PC-3 (cell line): ENCODE data around the gene DQX1. TPM values are rescaled to one million over a fixed set of nuclear protein-coding genes. Genes with fewer than 3 reads are reported as not detected.

Source experiments
- ATAC-seq: fragments of 200-7000 bp; cut with Tn5 transposase; 2 replicates; pipeline ENCODE4 v1.9.1; 2020; ENCODE audit warnings: mild to moderate bottlenecking, moderate library complexity
- BruUV-seq: library from RNA; stranded (reverse); fragments of 400-500 nt; replicated peaks from 2 replicates; lab custom pipeline; 2021; lab: Mats Ljungman, UMichigan
- CTCF ChIA-PET: fragments of 300-600 bp; sonication (Branson Sonifier 250); formaldehyde crosslinking; loops from one replicate; lab custom pipeline; 2022; ENCODE audit warnings: antibody characterized with exemption; lab: Charles Lee
- POLR2A ChIA-PET: fragments of 300-600 bp; sonication (Branson Sonifier 250); formaldehyde crosslinking; loops from one replicate; lab custom pipeline; 2022; ENCODE audit warnings: antibody characterized with exemption; ENCODE audit not compliant: unreplicated experiment; lab: Charles Lee
- DNase-seq: peaks from one replicate; pipeline ENCODE4 v3.0.0-alpha.2; 2015
- H2AFZ ChIP-seq: fragments of 300-600 bp; sonication (generic); 2 replicates; pipeline ENCODE4 v1.6.0; 2016; ENCODE audit warnings: antibody characterized with exemption, low read length
- H3F3A ChIP-seq: fragments of 300-600 bp; sonication (generic); one replicate; pipeline ENCODE4 v1.6.0; 2017; ENCODE audit warnings: antibody characterized with exemption, low read length, control low read depth, mild to moderate bottlenecking; ENCODE audit not compliant: unreplicated experiment
- H3K27ac ChIP-seq: fragments of 300-600 bp; sonication (generic); 2 replicates; pipeline ENCODE4 v1.5.1; 2016; ENCODE audit warnings: mild to moderate bottlenecking, low read length
- H3K27me3 ChIP-seq: fragments of 300-600 bp; sonication (generic); 2 replicates; pipeline ENCODE4 v1.6.1; 2016; ENCODE audit warnings: low read length, mixed read lengths
- H3K36me3 ChIP-seq: fragments of 300-600 bp; sonication (generic); 2 replicates; pipeline ENCODE4 v1.6.1; 2016; ENCODE audit warnings: low read depth, mixed run types, low read length, mixed read lengths
- H3K4me1 ChIP-seq: fragments of 300-600 bp; sonication (generic); 2 replicates; pipeline ENCODE4 v1.5.1; 2016; ENCODE audit warnings: low read length; ENCODE audit not compliant: insufficient read depth
- H3K4me2 ChIP-seq: fragments of 300-600 bp; sonication (generic); 2 replicates; pipeline ENCODE4 v1.6.0; 2016; ENCODE audit warnings: low read length
- H3K4me3 ChIP-seq: fragments of 300-600 bp; sonication (generic); 2 replicates; pipeline ENCODE4 v1.5.1; 2016; ENCODE audit warnings: mild to moderate bottlenecking, low read length, mixed read lengths
- H3K79me2 ChIP-seq: fragments of 300-600 bp; sonication (generic); 2 replicates; pipeline ENCODE4 v1.6.1; 2017; ENCODE audit warnings: low read length, mixed read lengths
- H3K9ac ChIP-seq: fragments of 300-600 bp; sonication (generic); 2 replicates; pipeline ENCODE4 v1.6.0; 2016; ENCODE audit warnings: mild to moderate bottlenecking, low read length
- H3K9me2 ChIP-seq: fragments of 300-600 bp; sonication (generic); replicated peaks from 2 replicates; pipeline ENCODE4 v1.6.1; 2016; ENCODE audit warnings: mixed run types, low read length, mixed read lengths
- H3K9me3 ChIP-seq: fragments of 300-600 bp; sonication (generic); 2 replicates; pipeline ENCODE4 v1.6.1; 2016; ENCODE audit warnings: low read length, mixed read lengths
- H4K20me1 ChIP-seq: fragments of 300-600 bp; sonication (generic); 2 replicates; pipeline ENCODE4 v1.6.1; 2016; ENCODE audit warnings: low read length, mixed read lengths
- CTCF ChIP-seq: fragments of 300-600 bp; sonication (generic); conservative IDR thresholded peaks from 2 replicates; pipeline ENCODE4 v1.5.1; 2017; ENCODE audit warnings: antibody characterized with exemption, low read depth, mild to moderate bottlenecking, low read length
- EZH2 ChIP-seq: fragments of 300-600 bp; sonication (generic); IDR thresholded peaks from one replicate; pipeline ENCODE4 v1.6.1; 2017; ENCODE audit warnings: antibody characterized with exemption, mild to moderate bottlenecking, low read length; ENCODE audit not compliant: unreplicated experiment
- EZH2phosphoT487 ChIP-seq: fragments of 300-600 bp; sonication (generic); IDR thresholded peaks from 2 replicates; pipeline ENCODE4 v1.6.1; 2018; ENCODE audit warnings: mild to moderate bottlenecking, antibody characterized with exemption, low read length, borderline replicate concordance
- intact Hi-C: fragments of 100-400 bp; cut with micrococcal nuclease; formaldehyde crosslinking; loops from 2 replicates; pipeline ENCODE4 v1.9.0; 2023
- total RNA-seq: library from RNA; depleted of rRNA; stranded (reverse); fragments of >200 nt; gene quantifications from 2 replicates; pipeline ENCODE4 v1.2.3, GENCODE V29; 2014

DQX1 gene
- total RNA-seq, 1 experiment from 2014 or later = 0.07 TPM

- Histone ChIP-seq H3K4me1 (peaks cover 11% of the 10 kb centered on the region), H3K4me3 (0 out of 2 replicates have a peak overlapping the region, but pooled peaks have one; percentile 21), H2AFZ (peak overlapping the region; percentile 54), H3K9me3 (no peaks in the 10 kb centered on the region), H3K9me2 (no peaks in the 10 kb centered on the region), H3K9ac (no peak overlapping the region), H3F3A (peaks cover 4% of the 10 kb centered on the region), H3K27me3 (no peaks in the 10 kb centered on the region), H3K36me3 (no peaks in the 10 kb centered on the region), H3K4me2 (peak overlapping the region; percentile 52), H4K20me1 (no peaks in the 10 kb centered on the region), H3K27ac (peak overlapping the region; percentile 53), H3K79me2 (no peaks in the 10 kb centered on the region)
- peak; percentile 72 for DNase-seq
- CTCF ChIA-PET = no interaction called here
- TF ChIP-seq CTCF (no peak), EZH2 (no peak), EZH2phosphoT487 (no peak)
- peak; percentile 85 for ATAC-seq
- intact Hi-C loops = no loop called here
- BruUV-seq = no TSS peak
- POLR2A ChIA-PET = no interaction called here
These were observed 47.9 kb upstream of the DQX1 start for GRCh38 chr2:74573747-74574562.

GRCh38 chr2:74572178-74572925 is 46.3 kb upstream of the DQX1 start:
- H3K36me3 ChIP-seq = no peaks in the 10 kb centered on the region
- DNase-seq = no peak

More at GRCh38 chr2:74572178-74572925, 46.3 kb upstream of the DQX1 start:
- Histone ChIP-seq H3K9ac (no peak overlapping the region), H3K27me3 (no peaks in the 10 kb centered on the region), H3K4me3 (no peak overlapping the region), H3K27ac (no peak overlapping the region), H3K79me2 (no peaks in the 10 kb centered on the region), H3K4me1 (peaks cover 27% of the 10 kb centered on the region), H3K4me2 (no peak overlapping the region), H3F3A (peaks cover 4% of the 10 kb centered on the region), H3K9me3 (no peaks in the 10 kb centered on the region), H4K20me1 (no peaks in the 10 kb centered on the region), H2AFZ (no peak overlapping the region), H3K9me2 (no peaks in the 10 kb centered on the region)
- intact Hi-C loops = no loop called here
- no TSS peak for BruUV-seq
- POLR2A ChIA-PET = no interaction called here
- TF ChIP-seq EZH2phosphoT487 = no peak
- TF ChIP-seq EZH2 = no peak
- peak; percentile 28; the same call in 1 of the 2 replicates for TF ChIP-seq CTCF
- ATAC-seq = no peak
- CTCF ChIA-PET = no interaction called here
